ENCODE results near the gene CABLES1.

DNA sequence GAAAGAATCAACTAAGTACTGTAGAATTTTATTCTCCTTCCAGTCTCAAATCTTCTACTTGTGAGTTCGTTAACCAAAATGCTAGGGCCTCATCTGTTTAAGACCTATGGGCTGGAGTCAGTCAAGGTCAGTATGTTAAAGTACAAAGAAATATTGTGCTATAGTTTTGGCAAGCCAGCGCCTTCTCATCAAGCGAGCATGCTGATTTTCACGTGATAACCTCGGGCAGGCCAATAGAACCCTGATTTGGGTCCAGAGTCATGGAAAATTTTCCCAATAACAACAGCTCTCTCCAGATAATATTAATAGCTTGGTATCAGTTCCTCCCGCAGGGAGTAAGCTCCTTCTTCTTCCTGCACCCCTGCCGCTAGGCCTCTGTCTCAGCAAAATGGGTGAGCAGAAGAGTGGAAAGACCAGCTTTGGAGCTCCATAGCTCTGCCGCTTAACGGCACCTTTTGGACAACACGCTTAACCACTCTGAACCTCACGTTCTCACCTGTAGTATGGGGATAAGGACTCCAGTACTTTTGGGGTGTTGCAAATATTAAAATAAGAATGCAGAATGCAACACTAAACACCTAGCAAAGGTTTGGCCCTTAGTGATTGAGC lies 11.7 kb downstream of the CABLES1 start:
- TF ChIP-seq, protein P1, sequence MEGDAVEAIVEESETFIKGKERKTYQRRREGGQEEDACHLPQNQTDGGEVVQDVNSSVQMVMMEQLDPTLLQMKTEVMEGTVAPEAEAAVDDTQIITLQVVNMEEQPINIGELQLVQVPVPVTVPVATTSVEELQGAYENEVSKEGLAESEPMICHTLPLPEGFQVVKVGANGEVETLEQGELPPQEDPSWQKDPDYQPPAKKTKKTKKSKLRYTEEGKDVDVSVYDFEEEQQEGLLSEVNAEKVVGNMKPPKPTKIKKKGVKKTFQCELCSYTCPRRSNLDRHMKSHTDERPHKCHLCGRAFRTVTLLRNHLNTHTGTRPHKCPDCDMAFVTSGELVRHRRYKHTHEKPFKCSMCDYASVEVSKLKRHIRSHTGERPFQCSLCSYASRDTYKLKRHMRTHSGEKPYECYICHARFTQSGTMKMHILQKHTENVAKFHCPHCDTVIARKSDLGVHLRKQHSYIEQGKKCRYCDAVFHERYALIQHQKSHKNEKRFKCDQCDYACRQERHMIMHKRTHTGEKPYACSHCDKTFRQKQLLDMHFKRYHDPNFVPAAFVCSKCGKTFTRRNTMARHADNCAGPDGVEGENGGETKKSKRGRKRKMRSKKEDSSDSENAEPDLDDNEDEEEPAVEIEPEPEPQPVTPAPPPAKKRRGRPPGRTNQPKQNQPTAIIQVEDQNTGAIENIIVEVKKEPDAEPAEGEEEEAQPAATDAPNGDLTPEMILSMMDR (IDR thresholded peaks at IDR 0.05; ENCODE audit: insufficient read depth, low read length): no peak
- TF ChIP-seq REST (IDR thresholded peaks at IDR 0.05; ENCODE audit: insufficient replicate concordance, low read depth): no peak

Data from HL-60 (cell line).